H1 (cell line): ENCODE measurements around the gene NUP210.

Experiments used
- CEBPB ChIP-seq: IDR thresholded peaks from 2 replicates; pipeline ENCODE4 v1.6.1; 2012; ENCODE audit warnings: low read depth, low read length
- CTCF ChIP-seq, 3 experiments: IDR thresholded peaks; 1 replicate in 2 of 3; 2 replicates in 1 of 3; pipeline versions ENCODE4 v1.5.1 to v1.6.1; 2011; ENCODE audit warnings: low read length in 3 of 3, mild to moderate bottlenecking in 3 of 3, inconsistent platforms in 2 of 3, low read depth in 1 of 3, moderate library complexity in 1 of 3; ENCODE audit not compliant: insufficient read depth in 1 of 3; ENCODE audit errors: control extremely low read depth in 1 of 3
- EZH2 ChIP-seq: fragments of 200-600 bp; sonication (generic); IDR thresholded peaks from 2 replicates; pipeline ENCODE4 v1.7.1; 2012; ENCODE audit warnings: low read depth, mild to moderate bottlenecking, moderate library complexity, low read length, inconsistent platforms; ENCODE audit not compliant: severe bottlenecking
- FOSL1 ChIP-seq: IDR thresholded peaks from 2 replicates; pipeline ENCODE4 v1.6.1; 2011; ENCODE audit warnings: mild to moderate bottlenecking, low read depth, low read length, moderate library complexity; ENCODE audit not compliant: insufficient read depth
- POLR2A ChIP-seq, 2 experiments: IDR thresholded peaks; 1 replicate in 1 of 2; 2 replicates in 1 of 2; pipeline ENCODE4 v1.6.1; 2011; ENCODE audit warnings: low read depth in 2 of 2, low read length in 2 of 2, mild to moderate bottlenecking in 2 of 2; ENCODE audit errors: control extremely low read depth in 1 of 2
- POLR2AphosphoS5 ChIP-seq: IDR thresholded peaks from 2 replicates; pipeline ENCODE4 v1.6.1; 2011; ENCODE audit warnings: low read depth, low read length
- YY1 ChIP-seq: IDR thresholded peaks from 2 replicates; pipeline ENCODE4 v1.6.1; 2011; ENCODE audit warnings: low read depth, mild to moderate bottlenecking, low read length

GRCh38 chr3:13429631-13430291 is 9.6 kb upstream of the NUP210 start:
- TF ChIP-seq FOSL1 (no peak), CTCF (IDR thresholded peaks at IDR 0.05; ENCODE audit: control extremely low read depth in 1 of 3, insufficient read depth in 1 of 3, low read depth in 1 of 3, low read length in 3 of 3) (no peak), EZH2 (no peak), POLR2AphosphoS5 (no peak), POLR2A (IDR thresholded peaks at IDR 0.05; ENCODE audit: control extremely low read depth in 1 of 2, low read depth in 2 of 2, low read length in 2 of 2) (no peak), CEBPB (no peak), YY1 (no peak)
